GM23338 (cell line): ENCODE data around the gene PCDHA10. TPM values are rescaled to one million over a fixed set of nuclear protein-coding genes. Genes with fewer than 3 reads are reported as not detected.
A peak's percentile ranks its signal among the peaks of the same experiment; 100 is the strongest.
"Not testable (repeated sequence)": the region's sequence is repeated elsewhere in the genome, so short reads cannot be mapped to it uniquely, and the experiment has no call there.

Experiments
- ATAC-seq: fragments of 200-7000 bp; cut with Tn5 transposase; 3 replicates; pipeline ENCODE4 v1.9.1; 2020
- DNase-seq: peaks from one replicate; pipeline ENCODE4 v3.0.0-alpha.2; 2015; ENCODE audit warnings: low spot score
- H2AFZ ChIP-seq: fragments of 200-600 bp; sonication (generic); 2 replicates; pipeline ENCODE4 v1.8.0; 2016; ENCODE audit warnings: antibody characterized with exemption, mild to moderate bottlenecking, moderate library complexity
- H3F3A ChIP-seq: fragments of 200-600 bp; sonication (generic); replicated peaks from 2 replicates; pipeline ENCODE4 v1.8.0; 2017; ENCODE audit warnings: antibody characterized with exemption, mixed run types, low read depth
- H3K27ac ChIP-seq: fragments of 200-600 bp; sonication (generic); 2 replicates; pipeline ENCODE4 v1.6.1; 2016; ENCODE audit warnings: low read depth
- H3K27me3 ChIP-seq: fragments of 200-600 bp; sonication (generic); 2 replicates; pipeline ENCODE4 v1.8.0; 2016; ENCODE audit warnings: mild to moderate bottlenecking, mixed run types, moderate library complexity; ENCODE audit not compliant: insufficient read depth
- H3K36me3 ChIP-seq: fragments of 200-600 bp; sonication (generic); 2 replicates; pipeline ENCODE4 v1.8.0; 2016; ENCODE audit warnings: mild to moderate bottlenecking; ENCODE audit not compliant: insufficient read depth
- H3K4me1 ChIP-seq: fragments of 200-600 bp; sonication (generic); 2 replicates; pipeline ENCODE4 v1.8.0; 2016; ENCODE audit warnings: mild to moderate bottlenecking, moderate library complexity; ENCODE audit not compliant: insufficient read depth
- H3K4me2 ChIP-seq: fragments of 200-600 bp; sonication (generic); 2 replicates; pipeline ENCODE4 v1.7.1; 2017; ENCODE audit warnings: mixed run types
- H3K4me3 ChIP-seq: fragments of 200-600 bp; sonication (generic); 2 replicates; pipeline ENCODE4 v1.6.1; 2016; ENCODE audit warnings: mixed run types
- H3K79me2 ChIP-seq: fragments of 200-600 bp; sonication (generic); replicated peaks from 2 replicates; pipeline ENCODE4 v1.8.0; 2017; ENCODE audit warnings: mild to moderate bottlenecking; ENCODE audit not compliant: insufficient read depth
- H3K9me2 ChIP-seq: fragments of 200-600 bp; sonication (generic); 2 replicates; pipeline ENCODE4 v1.8.0; 2017; ENCODE audit not compliant: insufficient read depth
- H4K20me1 ChIP-seq: fragments of 200-600 bp; sonication (generic); replicated peaks from 2 replicates; pipeline ENCODE4 v1.8.0; 2017; ENCODE audit warnings: mild to moderate bottlenecking; ENCODE audit not compliant: insufficient read depth
- H3K27ac Mint-ChIP-seq: 2 replicates; pipeline ENCODE4 v1.8.0; 2020; ENCODE audit warnings: inconsistent platforms, mild to moderate bottlenecking, moderate library complexity, mixed read lengths
- H3K27me3 Mint-ChIP-seq: 3 replicates; pipeline ENCODE4 v1.8.0; 2022; ENCODE audit warnings: low read depth, mild to moderate bottlenecking, moderate library complexity, mixed read lengths, inconsistent platforms; ENCODE audit not compliant: insufficient read depth, poor library complexity
- H3K36me3 Mint-ChIP-seq: 3 replicates; pipeline ENCODE4 v1.8.0; 2021; ENCODE audit warnings: low read depth, mild to moderate bottlenecking, inconsistent platforms, moderate library complexity, mixed read lengths
- H3K4me1 Mint-ChIP-seq: 3 replicates; pipeline ENCODE4 v1.8.0; 2020; ENCODE audit warnings: mild to moderate bottlenecking, inconsistent platforms, mixed read lengths
- H3K4me3 Mint-ChIP-seq: 3 replicates; pipeline ENCODE4 v1.8.0; 2021; ENCODE audit warnings: moderate library complexity, mild to moderate bottlenecking, inconsistent platforms, mixed read lengths
- H3K9me3 Mint-ChIP-seq: 3 replicates; pipeline ENCODE4 v1.8.0; 2020; ENCODE audit warnings: moderate library complexity, mild to moderate bottlenecking, inconsistent platforms, mixed read lengths
- REST ChIP-seq: IDR thresholded peaks from one replicate; pipeline ENCODE4 v1.6.1; 2018; ENCODE audit warnings: antibody characterized with exemption; ENCODE audit not compliant: unreplicated experiment
- ZNF114 ChIP-seq: fragments of 250-450 bp; sonication (Bioruptor Pico); IDR thresholded peaks from 2 replicates; pipeline ENCODE4 v1.5.0; 2020; ENCODE audit warnings: mild to moderate bottlenecking, moderate library complexity
- ZNF331 ChIP-seq: fragments of 250-450 bp; sonication (Bioruptor Pico); IDR thresholded peaks from 2 replicates; pipeline ENCODE4 v1.5.0; 2020; ENCODE audit warnings: low read depth, mild to moderate bottlenecking, moderate library complexity
- polyA plus RNA-seq: library from polyadenylated mRNA; unstranded; fragments of >200 nt; fragmentation: Nextera tagmentation; extraction: Ambion mirVana; gene quantifications from 2 replicates; pipeline ENCODE4 v1.2.1, GENCODE V29; 2016
- total RNA-seq: library from RNA; depleted of rRNA; stranded (reverse); fragments of >200 nt; shearing (Covaris generic); gene quantifications from 2 replicates; pipeline ENCODE4 v1.2.3, GENCODE V29; 2014

Gene PCDHA10
- total and polyA plus RNA-seq, 2 experiments from 2014 or later, result 3.9 to 11.6 TPM

GRCh38 chr5:140876541-140877261 is 21.0 kb downstream of the PCDHA10 start:
- H3K4me1 Mint-ChIP-seq, result peaks cover 17% of the 10 kb centered on the region; the same call in 2 of the 3 replicates
- H3K4me1 ChIP-seq, result peaks cover 15% of the 10 kb centered on the region; the same call in 1 of the 2 replicates
- H3K27me3 ChIP-seq, H2AFZ ChIP-seq, H3K27me3 Mint-ChIP-seq, H3K9me3 Mint-ChIP-seq, H4K20me1 ChIP-seq, ATAC-seq, H3K4me2 ChIP-seq, H3K27ac Mint-ChIP-seq, DNase-seq, H3F3A ChIP-seq, H3K9me2 ChIP-seq, H3K36me3 ChIP-seq, H3K27ac ChIP-seq: not testable (repeated sequence)
- H3K36me3 Mint-ChIP-seq, result peaks cover 18% of the 10 kb centered on the region
- H3K4me3 Mint-ChIP-seq, result peak overlapping the region; percentile 97; the same call in 2 of the 3 replicates
- peaks cover 43% of the 10 kb centered on the region for H3K79me2 ChIP-seq
- peak; percentile 65 for TF ChIP-seq REST
- H3K4me3 ChIP-seq, result 0 out of 2 replicates have a peak overlapping the region, but pooled peaks have one; percentile 66

- H3K36me3 Mint-ChIP-seq, result peaks cover 13% of the 10 kb centered on the region
Measured at GRCh38 chr5:140877262-140877581, 21.5 kb downstream of the PCDHA10 start.

More at GRCh38 chr5:140877262-140877581, 21.5 kb downstream of the PCDHA10 start:
- no peak for DNase-seq
- Histone ChIP-seq H4K20me1 (peaks cover 9% of the 10 kb centered on the region; the same call in 1 of the 2 replicates), H3K4me3 (no peak overlapping the region), H3K27ac (no peak overlapping the region), H2AFZ (no peak overlapping the region), H3K36me3 (no peaks in the 10 kb centered on the region; the same call in 1 of the 2 replicates), H3K79me2 (peaks cover 38% of the 10 kb centered on the region), H3K4me2 (no peak overlapping the region), H3K27me3 (no peaks in the 10 kb centered on the region), H3K9me2 (no peaks in the 10 kb centered on the region), H3F3A (no peaks in the 10 kb centered on the region; the same call in 1 of the 2 replicates), H3K4me1 (peaks cover 15% of the 10 kb centered on the region; the same call in 1 of the 2 replicates)
- no peak for ATAC-seq
- Mint-ChIP-seq H3K4me1 (peaks cover 17% of the 10 kb centered on the region; the same call in 2 of the 3 replicates), H3K27ac (no peak overlapping the region), H3K27me3 (peaks cover 3% of the 10 kb centered on the region), H3K4me3 (no peak overlapping the region), H3K9me3 (no peaks in the 10 kb centered on the region)
- TF ChIP-seq ZNF331 (CRISPR knock-in tag) (no peak), REST (no peak), ZNF114 (CRISPR knock-in tag) (no peak)
